Gastroesophageal sphincter (tissue), 4 donors: Measurements from ENCODE around the gene C10orf105. TPM values are rescaled to one million over a fixed set of nuclear protein-coding genes. Genes with fewer than 3 reads are reported as not detected.

ENCODE experiments used
- ATAC-seq: fragments of 150-250 bp; one replicate; pipeline ENCODE4 v1.9.1; 2016; ENCODE audit warnings: mild to moderate bottlenecking, moderate library complexity
- H3K27ac ChIP-seq, 4 donors: fragments of 200-600 bp; sonication (generic) in 3 of 4; 1 replicate in 3 of 4; 2 replicates in 1 of 4; pipeline ENCODE4 v1.5.1; 2016 to 2019
- H3K27me3 ChIP-seq: fragments of 200-600 bp; sonication (generic); one replicate; pipeline ENCODE4 v1.5.1; 2019
- H3K36me3 ChIP-seq, 2 donors: fragments of 200-600 bp; sonication (generic); one replicate each; pipeline ENCODE4 v1.5.1; 2019; ENCODE audit warnings: control low read depth in 1 of 2
- H3K4me1 ChIP-seq, 3 donors: fragments of 200-600 bp; sonication (generic); 1 replicate in 2 of 3; 2 replicates in 1 of 3; pipeline ENCODE4 v1.5.1; 2016 to 2019; ENCODE audit warnings: control low read depth in 2 of 3
- H3K4me3 ChIP-seq, 2 donors: fragments of 200-600 bp; sonication (generic); one replicate each; pipeline ENCODE4 v1.5.1; 2019; ENCODE audit warnings: mild to moderate bottlenecking in 1 of 2, moderate library complexity in 1 of 2
- H3K9me3 ChIP-seq, 3 donors: fragments of 200-600 bp; sonication (generic); one replicate each; pipeline ENCODE4 v1.5.1; 2017 to 2019; ENCODE audit warnings: control low read depth in 2 of 3
- CTCF ChIP-seq, 4 experiments: fragments of 200-600 bp in 2 of 4; fragments of 450-650 bp in 2 of 4; sonication (generic) in 1 of 4; IDR thresholded peaks; one replicate each; pipeline ENCODE4 v1.5.1; 2017 to 2019; ENCODE audit warnings: antibody characterized with exemption in 4 of 4, mild to moderate bottlenecking in 2 of 4, moderate library complexity in 2 of 4
- EP300 ChIP-seq: sonication (generic); formaldehyde crosslinking; IDR thresholded peaks from one replicate; pipeline ENCODE4 v1.6.1; 2017; ENCODE audit warnings: antibody characterized with exemption, mild to moderate bottlenecking
- POLR2A ChIP-seq, 2 donors: fragments of 450-650 bp; IDR thresholded peaks; one replicate each; pipeline ENCODE4 v1.6.1; 2017; ENCODE audit warnings: antibody characterized with exemption in 2 of 2, mild to moderate bottlenecking in 2 of 2, moderate library complexity in 1 of 2
- POLR2AphosphoS5 ChIP-seq: sonication (generic); formaldehyde crosslinking; IDR thresholded peaks from one replicate; pipeline ENCODE4 v1.6.1; 2017; ENCODE audit warnings: antibody characterized with exemption
- WGBS, 2 donors: methylation state at CpG; one replicate each; pipeline ENCODE4 v1.1.5; 2018; ENCODE audit warnings: low coverage in 1 of 2; 5-methylcytosine and 5-hydroxymethylcytosine counted together
- total RNA-seq, 4 donors: library from RNA; depleted of rRNA; stranded (reverse); fragments of >200 nt; gene quantifications; one replicate each; pipeline ENCODE4 v1.1.0, GENCODE V29; 2016

The C10orf105 gene
- total RNA-seq, 4 donors from 2014 or later = 0.13 TPM; not detected in 3

- no peaks in the 10 kb centered on the region for H3K9me3 ChIP-seq
- 80% methylated on average over 1 of the region's 5 CpGs; no CpG with 5 or more reads in 1 of the 2 donors for WGBS, 2 donors
- TF ChIP-seq POLR2AphosphoS5 (no peak), CTCF (IDR thresholded peaks at IDR 0.05) (no peak), EP300 (no peak), POLR2A (IDR thresholded peaks at IDR 0.05) (no peak)
These were observed 15.2 kb upstream of the C10orf105 start for GRCh38 chr10:71734797-71735196.

GRCh38 chr10:71731791-71732190 lies 12.2 kb upstream of the C10orf105 start:
- Histone ChIP-seq H3K27ac (no peak overlapping the region), H3K9me3 (no peaks in the 10 kb centered on the region), H3K4me1 (peaks cover 0 to 43% (median 25%) of the 10 kb centered on the region in 3 donors), H3K4me3 (no peak overlapping the region), H3K27me3 (no peaks in the 10 kb centered on the region), H3K36me3 (peaks cover 0 to 4% of the 10 kb centered on the region in 2 donors)
- 60 to 80% methylated on average over 1 to 2 of the region's 12 CpGs for WGBS, 2 donors
- no peak for ATAC-seq
- no peak for TF ChIP-seq EP300
- no peak for TF ChIP-seq POLR2AphosphoS5
- TF ChIP-seq CTCF (IDR thresholded peaks at IDR 0.05) = no peak
- TF ChIP-seq POLR2A (IDR thresholded peaks at IDR 0.05) = no peak

More at GRCh38 chr10:71734797-71735196, 15.2 kb upstream of the C10orf105 start:
- peaks cover 0 to 26% (median 0%) of the 10 kb centered on the region in 3 donors for H3K4me1 ChIP-seq
- no peak for ATAC-seq
- H3K4me3 ChIP-seq = no peak overlapping the region
- peaks cover 0 to 4% of the 10 kb centered on the region in 2 donors for H3K36me3 ChIP-seq
- H3K27ac ChIP-seq = no peak overlapping the region
- H3K27me3 ChIP-seq = no peaks in the 10 kb centered on the region

- WGBS, 2 donors = 62 to 80% methylated on average over 1 to 7 of the region's 10 CpGs
- peaks cover 0 to 4% of the 10 kb centered on the region in 2 donors for H3K36me3 ChIP-seq
- no peak for TF ChIP-seq CTCF (IDR thresholded peaks at IDR 0.05)
- no peak for TF ChIP-seq EP300
- TF ChIP-seq POLR2AphosphoS5 = no peak
- TF ChIP-seq POLR2A (IDR thresholded peaks at IDR 0.05) = no peak
These were observed 9.6 kb upstream of the C10orf105 start for GRCh38 chr10:71729161-71729636.

GRCh38 chr10:71727738-71728737 lies 8.5 kb upstream of the C10orf105 start:
- H3K27ac ChIP-seq = peak overlapping the region; percentile 8 to 77 (median 74)
- WGBS, 2 donors = 12 to 14% methylated on average over 4 to 5 of the region's 8 CpGs
- H3K4me1 ChIP-seq = peaks cover 0 to 42% (median 25%) of the 10 kb centered on the region in 3 donors

More at GRCh38 chr10:71729161-71729636, 9.6 kb upstream of the C10orf105 start:
- Histone ChIP-seq H3K4me3 (no peak overlapping the region), H3K27me3 (no peaks in the 10 kb centered on the region), H3K27ac (peak overlapping the region in 3 of 4 donors; percentile 18 to 77 (median 73)), H3K9me3 (no peaks in the 10 kb centered on the region), H3K4me1 (peaks cover 0 to 42% (median 25%) of the 10 kb centered on the region in 3 donors)
- no peak for ATAC-seq

GRCh38 chr10:71727105-71727737 lies 7.6 kb upstream of the C10orf105 start:
- peak; percentile 1 for ATAC-seq
- Histone ChIP-seq H3K27me3 (no peaks in the 10 kb centered on the region), H3K27ac (peak overlapping the region; percentile 8 to 77 (median 74)), H3K9me3 (no peaks in the 10 kb centered on the region), H3K4me3 (no peak overlapping the region), H3K36me3 (peaks cover 0 to under 1% of the 10 kb centered on the region in 2 donors), H3K4me1 (peaks cover 0 to 42% (median 25%) of the 10 kb centered on the region in 3 donors)
- TF ChIP-seq EP300 = no peak
- TF ChIP-seq CTCF (IDR thresholded peaks at IDR 0.05) = no peak
- no peak for TF ChIP-seq POLR2AphosphoS5
- no peak for TF ChIP-seq POLR2A (IDR thresholded peaks at IDR 0.05)
- WGBS, 2 donors = 80 to 88% methylated on average over 3 to 4 of the region's 12 CpGs

More at GRCh38 chr10:71727738-71728737, 8.5 kb upstream of the C10orf105 start:
- TF ChIP-seq POLR2A (IDR thresholded peaks at IDR 0.05) (no peak), POLR2AphosphoS5 (peak; percentile 33)
- H3K9me3 ChIP-seq = no peaks in the 10 kb centered on the region
- no peak overlapping the region for H3K4me3 ChIP-seq
- H3K27me3 ChIP-seq = no peaks in the 10 kb centered on the region
- peaks cover 0 to 4% of the 10 kb centered on the region in 2 donors for H3K36me3 ChIP-seq
- ATAC-seq = peak; percentile 76
